SK-N-SH (cell line): ENCODE data around the gene SORCS3. TPM values are rescaled to one million over a fixed set of nuclear protein-coding genes. Genes with fewer than 3 reads are reported as not detected.

Experiments used
- CTCF ChIA-PET: fragments of 300-600, 350-600 bp; formaldehyde crosslinking; extraction: SDS; loops from one replicate; lab custom pipeline; 2021; lab: Yijun Ruan, JAX
- POLR2A ChIA-PET: fragments of 350-600 bp; sonication (Branson Sonifier 250); formaldehyde crosslinking; extraction: SDS; loops from one replicate; lab custom pipeline; 2020; ENCODE audit warnings: antibody characterized with exemption, inconsistent platforms; lab: Yijun Ruan, JAX
- DNase-seq: peaks from one replicate; pipeline ENCODE4 v3.0.0; 2012
- H2AFZ ChIP-seq: fragments of 200-600 bp; sonication (generic); 2 replicates; pipeline ENCODE4 v1.8.1; 2016; ENCODE audit warnings: antibody characterized with exemption, mild to moderate bottlenecking, low read depth
- H3F3A ChIP-seq: fragments of 200-600 bp; sonication (generic); replicated peaks from 2 replicates; pipeline ENCODE3; 2016; ENCODE audit warnings: antibody characterized with exemption, mild to moderate bottlenecking; ENCODE audit not compliant: insufficient read depth
- H3K27ac ChIP-seq, 2 experiments: fragments of 200-500 bp in 1 of 2; fragments of 200-600 bp in 1 of 2; sonication (Bioruptor generic) in 1 of 2; sonication (generic), shearing (Covaris generic) in 1 of 2; 2 replicates each; pipeline versions ENCODE4 v1.5.1 to v1.6.1; 2014 to 2016; ENCODE audit warnings: low read depth in 2 of 2, inconsistent platforms in 1 of 2, low read length in 1 of 2, mild to moderate bottlenecking in 1 of 2, mixed read lengths in 1 of 2
- H3K27me3 ChIP-seq: fragments of 200-600 bp; sonication (generic), shearing (Covaris generic); 2 replicates; pipeline ENCODE4 v1.6.1; 2016; ENCODE audit warnings: mixed run types; ENCODE audit not compliant: insufficient read depth
- H3K36me3 ChIP-seq, 2 experiments: fragments of 200-500 bp in 1 of 2; fragments of 200-600 bp in 1 of 2; sonication (Bioruptor generic) in 1 of 2; sonication (generic) in 1 of 2; replicated peaks in 1 of 2; 2 replicates each; pipeline versions ENCODE3 to v1.5.1; 2014 to 2016; ENCODE audit warnings: low read length in 1 of 2, mild to moderate bottlenecking in 1 of 2; ENCODE audit not compliant: insufficient read depth in 2 of 2, control insufficient read depth in 1 of 2
- H3K4me1 ChIP-seq, 2 experiments: fragments of 200-500 bp in 1 of 2; fragments of 200-600 bp in 1 of 2; sonication (Bioruptor generic) in 1 of 2; sonication (generic), shearing (Covaris generic) in 1 of 2; 2 replicates each; pipeline versions ENCODE4 v1.5.1 to v1.6.1; 2014 to 2016; ENCODE audit warnings: low read depth in 1 of 2, low read length in 1 of 2, mixed run types in 1 of 2; ENCODE audit not compliant: insufficient read depth in 2 of 2, control insufficient read depth in 1 of 2
- H3K4me2 ChIP-seq: fragments of 200-600 bp; sonication (generic), shearing (Covaris generic); 2 replicates; pipeline ENCODE4 v1.6.1; 2017; ENCODE audit warnings: mixed run types
- H3K4me3 ChIP-seq, 2 experiments: fragments of 200-500 bp in 1 of 2; fragments of 200-600 bp in 1 of 2; sonication (Bioruptor generic) in 1 of 2; sonication (generic), shearing (Covaris generic) in 1 of 2; 2 replicates each; pipeline versions ENCODE4 v1.5.1 to v1.8.1; 2014 to 2016; ENCODE audit warnings: low read depth in 2 of 2, inconsistent platforms in 1 of 2, low read length in 1 of 2, mild to moderate bottlenecking in 1 of 2, mixed read lengths in 1 of 2, moderate library complexity in 1 of 2
- H3K79me2 ChIP-seq: fragments of 200-600 bp; sonication (generic); 2 replicates; pipeline ENCODE4 v1.8.1; 2017; ENCODE audit warnings: mild to moderate bottlenecking; ENCODE audit not compliant: insufficient read depth
- H3K9ac ChIP-seq: fragments of 200-600 bp; sonication (generic); 2 replicates; pipeline ENCODE4 v1.6.1; 2017; ENCODE audit warnings: mixed run types
- H3K9me2 ChIP-seq: fragments of 200-600 bp; sonication (generic); 2 replicates; pipeline ENCODE4 v1.6.1; 2017; ENCODE audit warnings: mixed run types
- H3K9me3 ChIP-seq: fragments of 200-600 bp; sonication (generic); 2 replicates; pipeline ENCODE4 v1.6.1; 2017; ENCODE audit warnings: mixed run types, mild to moderate bottlenecking, moderate library complexity
- H4K20me1 ChIP-seq: fragments of 200-600 bp; sonication (generic); 2 replicates; pipeline ENCODE4 v1.6.1; 2017; ENCODE audit warnings: mild to moderate bottlenecking, mixed run types; ENCODE audit not compliant: insufficient read depth
- ELF1 ChIP-seq: IDR thresholded peaks from 2 replicates; pipeline ENCODE4 v1.4.0; 2012
- EZH2phosphoT487 ChIP-seq: fragments of 200-600 bp; sonication (generic); IDR thresholded peaks from 2 replicates; pipeline ENCODE4 v1.6.1; 2017; ENCODE audit warnings: low read depth, mixed run types, mild to moderate bottlenecking, antibody characterized with exemption, moderate library complexity, borderline replicate concordance
- FOXJ3 ChIP-seq: sonication (generic); formaldehyde crosslinking; IDR thresholded peaks from 2 replicates; pipeline ENCODE4 v1.5.1; 2020; ENCODE audit warnings: mild to moderate bottlenecking, missing genetic modification reagents
- MEF2A ChIP-seq: IDR thresholded peaks from 2 replicates; pipeline ENCODE4 v1.4.0; 2012; ENCODE audit warnings: low read depth, borderline replicate concordance
- MXI1 ChIP-seq: IDR thresholded peaks from 2 replicates; pipeline ENCODE4 v1.6.1; 2012; ENCODE audit warnings: mild to moderate bottlenecking, low read depth, low read length, improper control_type of control experiment
- NFIC ChIP-seq: IDR thresholded peaks from 2 replicates; pipeline ENCODE4 v1.4.0; 2012; ENCODE audit warnings: borderline replicate concordance
- NRF1 ChIP-seq: IDR thresholded peaks from 2 replicates; pipeline ENCODE4 v1.6.1; 2012; ENCODE audit warnings: low read depth, mild to moderate bottlenecking, low read length
- RCOR1 ChIP-seq: fragments of 150-350 bp; IDR thresholded peaks from 2 replicates; pipeline ENCODE4 v1.6.1; 2017; ENCODE audit warnings: antibody characterized with exemption, low read length
- TEAD4 ChIP-seq: IDR thresholded peaks from 2 replicates; pipeline ENCODE4 v1.4.0; 2012; ENCODE audit warnings: mild to moderate bottlenecking, borderline replicate concordance; ENCODE audit not compliant: insufficient read depth
- USF1 ChIP-seq: IDR thresholded peaks from 2 replicates; pipeline ENCODE4 v1.4.0; 2012; ENCODE audit warnings: low read depth, borderline replicate concordance
- USF2 ChIP-seq: fragments of 150-350 bp; IDR thresholded peaks from 2 replicates; pipeline ENCODE4 v1.6.1; 2017; ENCODE audit warnings: antibody characterized with exemption, low read length, low read depth, borderline replicate concordance
- WGBS: methylation state at CpG from one replicate; pipeline ENCODE4 v1.1.6; 2017; ENCODE audit warnings: low lambda C conversion rate; 5-methylcytosine and 5-hydroxymethylcytosine counted together
- polyA plus RNA-seq, 3 experiments: library from polyadenylated mRNA; depleted of rRNA; stranded (reverse); fragments of >200 nt; gene quantifications; 2 replicates each; pipeline ENCODE4 v1.2.3, GENCODE V29; 2012
- TF ChIP-seq, protein P1 (sequence below): IDR thresholded peaks from 2 replicates; pipeline ENCODE4 v1.4.0; 2012; ENCODE audit warnings: low read depth
- TF ChIP-seq, protein P2 (sequence below): fragments of 150-350 bp; IDR thresholded peaks from 2 replicates; pipeline ENCODE4 v1.6.1; 2016; ENCODE audit warnings: mild to moderate bottlenecking, low read depth, low read length

SORCS3 gene
- polyA plus RNA-seq, 1 of the 3 experiments (the other 2 are of a cell fraction) = not detected

- no peak for TF ChIP-seq NFIC
- TF ChIP-seq NRF1 = peak; percentile 75
- TF ChIP-seq, all 33 proteins: peak for 1
- CTCF ChIA-PET = interaction anchor here (0.6 to 1.7 kb wide), 6 partner anchors 13 to 274 kb away, joined by 3 to 4 read pairs (median 4); no protein-coding TSS in a partner anchor
- Histone ChIP-seq H3K79me2 (no peaks in the 10 kb centered on the region), H2AFZ (no peak overlapping the region), H3K9me2 (no peaks in the 10 kb centered on the region), H4K20me1 (no peaks in the 10 kb centered on the region), H3K4me1 (peaks cover 0 to 3% of the 10 kb centered on the region in 2 experiments; a peak in 1 of 4 replicates), H3K36me3 (no peaks in the 10 kb centered on the region), H3K27ac (no peak overlapping the region), H3K9ac (no peak overlapping the region), H3K4me2 (no peak overlapping the region), H3K27me3 (no peaks in the 10 kb centered on the region), H3F3A (no peaks in the 10 kb centered on the region), H3K4me3 (peak overlapping the region in 1 of 2 experiments; percentile 36; a peak in 1 of 4 replicates), H3K9me3 (0 out of 2 replicates have a peak, but pooled peaks cover 2% of the 10 kb centered on the region)
- WGBS = 20% methylated on average over 22 of the region's 35 CpGs
- peak; percentile 82 for DNase-seq
- POLR2A ChIA-PET = interaction anchor here (0.6 to 0.8 kb wide), 2 partner anchors 48 to 879 kb away, joined by 3 read pairs; no protein-coding TSS in a partner anchor
Observed at GRCh38 chr10:104680467-104681401, 39.6 kb downstream of the SORCS3 start.

GRCh38 chr10:104681485-104681884 lies 40.4 kb downstream of the SORCS3 start:
- Histone ChIP-seq H3K27ac (no peak overlapping the region), H3K36me3 (no peaks in the 10 kb centered on the region), H4K20me1 (no peaks in the 10 kb centered on the region), H3K27me3 (no peaks in the 10 kb centered on the region), H2AFZ (no peak overlapping the region), H3K4me3 (peak overlapping the region in 1 of 2 experiments; percentile 36; a peak in 1 of 4 replicates), H3K4me1 (peaks cover 0 to 3% of the 10 kb centered on the region in 2 experiments; a peak in 1 of 4 replicates), H3K4me2 (no peak overlapping the region), H3F3A (no peaks in the 10 kb centered on the region), H3K79me2 (no peaks in the 10 kb centered on the region), H3K9me2 (no peaks in the 10 kb centered on the region), H3K9ac (no peak overlapping the region), H3K9me3 (no peaks in the 10 kb centered on the region)
- 42% methylated on average over 2 of the region's 2 CpGs for WGBS
- ChIA-PET POLR2A (no interaction called here), CTCF (interaction anchor here (0.6 to 1.7 kb wide), 5 partner anchors 12 to 274 kb away, joined by 3 to 4 read pairs (median 3); no protein-coding TSS in a partner anchor)
- no peak for TF ChIP-seq EZH2phosphoT487
- TF ChIP-seq FOXJ3 (CRISPR knock-in tag) = no peak
- no peak for TF ChIP-seq MXI1
- TF ChIP-seq, protein P1, sequence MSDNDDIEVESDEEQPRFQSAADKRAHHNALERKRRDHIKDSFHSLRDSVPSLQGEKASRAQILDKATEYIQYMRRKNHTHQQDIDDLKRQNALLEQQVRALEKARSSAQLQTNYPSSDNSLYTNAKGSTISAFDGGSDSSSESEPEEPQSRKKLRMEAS = no peak
- TF ChIP-seq ELF1 = no peak
- TF ChIP-seq, protein P2, sequence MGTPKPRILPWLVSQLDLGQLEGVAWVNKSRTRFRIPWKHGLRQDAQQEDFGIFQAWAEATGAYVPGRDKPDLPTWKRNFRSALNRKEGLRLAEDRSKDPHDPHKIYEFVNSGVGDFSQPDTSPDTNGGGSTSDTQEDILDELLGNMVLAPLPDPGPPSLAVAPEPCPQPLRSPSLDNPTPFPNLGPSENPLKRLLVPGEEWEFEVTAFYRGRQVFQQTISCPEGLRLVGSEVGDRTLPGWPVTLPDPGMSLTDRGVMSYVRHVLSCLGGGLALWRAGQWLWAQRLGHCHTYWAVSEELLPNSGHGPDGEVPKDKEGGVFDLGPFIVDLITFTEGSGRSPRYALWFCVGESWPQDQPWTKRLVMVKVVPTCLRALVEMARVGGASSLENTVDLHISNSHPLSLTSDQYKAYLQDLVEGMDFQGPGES = no peak
- TF ChIP-seq MEF2A = no peak
- TF ChIP-seq TEAD4 = no peak
- TF ChIP-seq RCOR1 = no peak
- no peak for TF ChIP-seq USF2
- no peak for TF ChIP-seq USF1
- DNase-seq = no peak
